Uterus (tissue), 4 donors: ENCODE data around the gene ANKH. TPM values are rescaled to one million over a fixed set of nuclear protein-coding genes. Genes with fewer than 3 reads are reported as not detected.

Experiments used
- DNase-seq, 2 donors: peaks; one replicate each; pipeline ENCODE4 v3.0.0-alpha.2; 2019 to 2020
- H3K27ac ChIP-seq, 2 donors: fragments of 200-600 bp; sonication (generic); 1 replicate in 1 of 2; 2 replicates in 1 of 2; pipeline ENCODE4 v1.5.1; 2016 to 2018
- H3K27me3 ChIP-seq, 2 donors: fragments of 200-600 bp; sonication (generic); one replicate each; pipeline ENCODE4 v1.5.1; 2018 to 2019; ENCODE audit warnings: control low read depth in 1 of 2
- H3K36me3 ChIP-seq, 2 donors: fragments of 200-600 bp; sonication (generic); one replicate each; pipeline ENCODE4 v1.5.1; 2019; ENCODE audit warnings: control low read depth in 1 of 2
- H3K4me1 ChIP-seq, 2 donors: fragments of 200-600 bp; sonication (generic); one replicate each; pipeline ENCODE4 v1.5.1; 2018 to 2019; ENCODE audit warnings: control low read depth in 1 of 2
- H3K4me3 ChIP-seq, 2 donors: fragments of 200-600 bp; sonication (generic); 1 replicate in 1 of 2; 2 replicates in 1 of 2; pipeline ENCODE4 v1.5.1; 2018 to 2019; ENCODE audit warnings: mild to moderate bottlenecking in 1 of 2
- H3K9me3 ChIP-seq, 2 donors: fragments of 200-600 bp; sonication (generic); one replicate each; pipeline ENCODE4 v1.5.1; 2019; ENCODE audit warnings: control low read depth in 1 of 2
- CTCF ChIP-seq, 4 experiments: fragments of 200-600 bp in 2 of 4; fragments of 450-650 bp in 2 of 4; sonication (generic) in 2 of 4; IDR thresholded peaks; one replicate each; pipeline ENCODE4 v1.5.1; 2016 to 2019; ENCODE audit warnings: antibody characterized with exemption in 4 of 4, mild to moderate bottlenecking in 2 of 4, moderate library complexity in 1 of 4
- POLR2A ChIP-seq, 2 donors: fragments of 450-650 bp; IDR thresholded peaks; one replicate each; pipeline ENCODE4 v1.6.1; 2016; ENCODE audit warnings: antibody characterized with exemption in 2 of 2, mild to moderate bottlenecking in 1 of 2, moderate library complexity in 1 of 2
- intact Hi-C: fragments of 100-400 bp; cut with DNase I; formaldehyde crosslinking; loops from one replicate; pipeline ENCODE4 v1.15.1; 2023; ENCODE audit warnings: low total_unique reads
- total RNA-seq, 4 donors: library from RNA; depleted of rRNA in 3 of 4; stranded (reverse); fragments of >200 nt in 3 of 4; gene quantifications; one replicate each; pipeline versions ENCODE4 v1.1.0 to v1.2.4, GENCODE V29; 2014 to 2023
- donor health status: DM: yes; HTN: yes; CAD: no.

The ANKH gene
- total RNA-seq, 4 donors from 2014 or later = 2.9 to 47.7 (median 26.9) TPM

- Histone ChIP-seq H3K9me3 (no peaks in the 10 kb centered on the region), H3K27me3 (no peaks in the 10 kb centered on the region), H3K27ac (no peak overlapping the region), H3K4me3 (no peak overlapping the region), H3K4me1 (no peaks in the 10 kb centered on the region), H3K36me3 (no peaks in the 10 kb centered on the region)
- TF ChIP-seq POLR2A (IDR thresholded peaks at IDR 0.05) = no peak
- no peak for TF ChIP-seq CTCF (IDR thresholded peaks at IDR 0.05)
- no peak for DNase-seq
- intact Hi-C loops = no loop called here
Measured at GRCh38 chr5:14743601-14744295, 127.8 kb downstream of the ANKH start.

GRCh38 chr5:14742498-14742897 lies 129.1 kb downstream of the ANKH start:
- H3K36me3 ChIP-seq = no peaks in the 10 kb centered on the region
- no peaks in the 10 kb centered on the region for H3K9me3 ChIP-seq
- intact Hi-C loops = no loop called here
- H3K4me3 ChIP-seq = no peak overlapping the region
- no peaks in the 10 kb centered on the region for H3K4me1 ChIP-seq
- no peak for TF ChIP-seq POLR2A (IDR thresholded peaks at IDR 0.05)
- no peak for TF ChIP-seq CTCF (IDR thresholded peaks at IDR 0.05)
- DNase-seq = no peak
- no peak overlapping the region for H3K27ac ChIP-seq
- H3K27me3 ChIP-seq = no peaks in the 10 kb centered on the region

GRCh38 chr5:14741801-14742440 lies 129.7 kb downstream of the ANKH start:
- intact Hi-C loops = no loop called here
- TF ChIP-seq POLR2A (IDR thresholded peaks at IDR 0.05) (no peak), CTCF (IDR thresholded peaks at IDR 0.05) (no peak)
- H3K4me3 ChIP-seq = no peak overlapping the region
- H3K27ac ChIP-seq = no peak overlapping the region
- no peaks in the 10 kb centered on the region for H3K9me3 ChIP-seq
- H3K27me3 ChIP-seq = no peaks in the 10 kb centered on the region
- no peak for DNase-seq
- H3K36me3 ChIP-seq = no peaks in the 10 kb centered on the region
- H3K4me1 ChIP-seq = no peaks in the 10 kb centered on the region

GRCh38 chr5:14741131-14741530 lies 130.4 kb downstream of the ANKH start:
- H3K27ac ChIP-seq = no peak overlapping the region
- no peaks in the 10 kb centered on the region for H3K4me1 ChIP-seq
- H3K4me3 ChIP-seq = no peak overlapping the region
- H3K27me3 ChIP-seq = no peaks in the 10 kb centered on the region
- intact Hi-C loops = no loop called here
- TF ChIP-seq CTCF (IDR thresholded peaks at IDR 0.05) (no peak), POLR2A (IDR thresholded peaks at IDR 0.05) (no peak)
- no peak for DNase-seq
- H3K9me3 ChIP-seq = no peaks in the 10 kb centered on the region
- H3K36me3 ChIP-seq = no peaks in the 10 kb centered on the region

- Histone ChIP-seq H3K4me1 (no peaks in the 10 kb centered on the region), H3K27me3 (no peaks in the 10 kb centered on the region), H3K4me3 (no peak overlapping the region), H3K9me3 (no peaks in the 10 kb centered on the region), H3K27ac (no peak overlapping the region), H3K36me3 (no peaks in the 10 kb centered on the region)
- intact Hi-C loops = loop anchor here (10.0 kb wide), 1 partner anchor 125 kb away; no protein-coding TSS in a partner anchor
- no peak for DNase-seq
- TF ChIP-seq CTCF (IDR thresholded peaks at IDR 0.05) (no peak), POLR2A (IDR thresholded peaks at IDR 0.05) (no peak)
Measured at GRCh38 chr5:14739981-14740380, 131.6 kb downstream of the ANKH start.
